Stimulated activated CD8-positive, alpha-beta memory T cell treated with anti-CD3 and anti-CD28 coated beads, Interleukin-15, amount 100 ng/mL, for 1 hour (primary cell): Measurements from ENCODE around the gene RLF.

ENCODE experiments used
- DNase-seq: peaks from one replicate; pipeline ENCODE4 v3.0.0-alpha.2; 2020; ENCODE audit warnings: low read depth

RLF gene

GRCh38 chr1:40270152-40270834 lies 109.1 kb downstream of the RLF start:
- no peak for DNase-seq

- no peak for DNase-seq
Observed at GRCh38 chr1:40272653-40273213, 111.5 kb downstream of the RLF start.

GRCh38 chr1:40273547-40274166 lies 112.5 kb downstream of the RLF start:
- DNase-seq: no peak

- DNase-seq: no peak
Observed at GRCh38 chr1:40274331-40274730, 113.1 kb downstream of the RLF start.

- no peak for DNase-seq
Observed at GRCh38 chr1:40276122-40276521, 114.9 kb downstream of the RLF start.

- no peak for DNase-seq
Observed at GRCh38 chr1:40281853-40282252, 120.7 kb downstream of the RLF start.
